ENCODE measurements around the gene SERTAD2.

The SERTAD2 gene

GRCh38 chr2:64627860-64628841 is 25.6 kb downstream of the SERTAD2 start:
- no peak for DNase-seq

GRCh38 chr2:64626963-64627760 is 26.6 kb downstream of the SERTAD2 start:
- no peak for DNase-seq

- no peak for DNase-seq
These were observed 27.4 kb downstream of the SERTAD2 start for GRCh38 chr2:64626146-64626809.

GRCh38 chr2:64625299-64626145 is 28.2 kb downstream of the SERTAD2 start:
- DNase-seq = no peak

- DNase-seq = no peak
These were observed 28.9 kb downstream of the SERTAD2 start for GRCh38 chr2:64624862-64625261.

- DNase-seq = no peak
These were observed 29.6 kb downstream of the SERTAD2 start for GRCh38 chr2:64624108-64624610.

GRCh38 chr2:64623242-64623850 is 30.4 kb downstream of the SERTAD2 start:
- DNase-seq = no peak

GRCh38 chr2:64622443-64623241 is 31.1 kb downstream of the SERTAD2 start:
- no peak for DNase-seq

- no peak for DNase-seq
These were observed 33.1 kb downstream of the SERTAD2 start for GRCh38 chr2:64620661-64621060.

- DNase-seq = no peak
These were observed 36.0 kb downstream of the SERTAD2 start for GRCh38 chr2:64617631-64618151.

GRCh38 chr2:64615844-64616536 is 37.7 kb downstream of the SERTAD2 start:
- DNase-seq = no peak

GRCh38 chr2:64615192-64615763 is 38.4 kb downstream of the SERTAD2 start:
- DNase-seq = no peak

- no peak for DNase-seq
These were observed 40.4 kb downstream of the SERTAD2 start for GRCh38 chr2:64613276-64613675.

- no peak for DNase-seq
These were observed 41.0 kb downstream of the SERTAD2 start for GRCh38 chr2:64612575-64613195.

GRCh38 chr2:64610316-64610855 is 43.3 kb downstream of the SERTAD2 start:
- no peak for DNase-seq

GRCh38 chr2:64609942-64610281 is 43.8 kb downstream of the SERTAD2 start:
- DNase-seq = no peak

GRCh38 chr2:64609227-64609941 is 44.3 kb downstream of the SERTAD2 start:
- peak; percentile 61 for DNase-seq

GRCh38 chr2:64608867-64609226 is 44.9 kb downstream of the SERTAD2 start:
- DNase-seq = no peak
